ENCODE measurements around the gene PLGLB2. TPM values are rescaled to one million over a fixed set of nuclear protein-coding genes. Genes with fewer than 3 reads are reported as not detected.
"Not testable (repeated sequence)": the region's sequence is repeated elsewhere in the genome, so short reads cannot be mapped to it uniquely, and the experiment has no call there.

PLGLB2 gene
- 1.8 TPM for total RNA-seq
- long read RNA-seq, partial matches to known transcripts = 0 of 1 reads
- long read RNA-seq, other reads (novel, unspliced or antisense) = 0 of 1 reads

DNA sequence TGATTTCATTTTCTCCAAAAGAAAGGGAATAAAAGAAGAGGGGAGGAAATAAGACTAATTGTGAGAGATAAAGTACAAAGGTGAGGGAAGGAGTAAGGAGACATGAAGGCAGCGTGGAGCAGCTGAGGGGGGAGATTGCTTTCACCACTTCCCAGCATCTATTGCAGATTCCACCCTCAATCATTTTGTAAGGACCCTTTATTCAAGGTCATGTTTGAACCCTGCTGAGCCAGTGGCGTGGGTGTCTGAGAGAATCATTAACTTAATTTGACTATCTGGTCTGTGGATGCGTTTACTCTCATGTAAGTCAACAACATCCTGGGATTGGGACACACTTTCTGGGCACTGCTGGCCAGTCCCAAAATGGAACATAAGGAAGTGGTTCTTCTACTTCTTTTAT is at the start of gene PLGLB2:
PLGLB2 (plus strand) TSS at position 297 of the 400 bp plus-strand sequence; CDS start at position 364, 67 bp downstream.
- H3K4me3 ChIP-seq; H3K4me1 ChIP-seq; intact Hi-C loops (cut with DNase I); H3K27me3 ChIP-seq (ENCODE audit: low read depth); H3K27ac ChIP-seq; H3K36me3 ChIP-seq; H3K9me3 ChIP-seq; ATAC-seq; DNase-seq: not testable (repeated sequence)

DNA sequence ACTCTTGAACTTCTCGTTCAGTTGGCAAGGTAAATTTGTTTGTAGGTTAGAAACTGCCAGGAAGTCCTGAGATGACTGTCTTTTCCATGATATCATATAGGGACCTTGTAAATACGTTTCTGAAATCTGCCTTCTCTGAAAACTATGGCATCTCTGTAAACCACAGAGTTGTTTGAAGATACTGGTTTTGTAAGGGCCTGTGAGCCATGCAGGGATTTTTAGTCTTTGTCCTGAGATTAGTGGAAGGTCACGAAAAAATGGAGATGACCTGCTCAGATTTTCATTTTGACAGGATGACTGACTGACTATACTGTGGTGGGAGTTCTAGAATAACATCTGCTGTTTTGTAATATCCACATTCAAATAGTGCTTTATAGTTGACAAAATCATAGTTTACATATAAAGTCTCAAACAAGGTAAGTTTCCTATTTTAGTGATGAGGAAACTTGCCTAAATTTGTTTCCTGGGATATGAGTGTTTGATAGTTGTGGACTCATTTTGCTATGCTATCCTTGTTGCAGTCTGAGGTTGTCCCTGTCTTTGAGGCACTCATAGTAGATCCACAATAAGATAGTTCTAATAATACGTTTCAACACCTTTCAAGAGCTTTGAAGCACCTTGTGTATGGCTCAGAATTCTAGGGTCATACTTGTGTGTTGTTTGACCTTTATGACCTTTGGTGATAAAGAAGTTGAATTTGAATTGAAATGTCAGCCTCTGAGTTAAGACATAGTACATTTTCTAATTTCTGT is 43.1 kb upstream of the PLGLB2 start:
- ATAC-seq; H3K9me3 ChIP-seq; H3K27ac ChIP-seq; H3K36me3 ChIP-seq; H3K4me3 ChIP-seq; H3K27me3 ChIP-seq (ENCODE audit: low read depth); H3K4me1 ChIP-seq; intact Hi-C loops (cut with DNase I); DNase-seq: not testable (repeated sequence)

DNA sequence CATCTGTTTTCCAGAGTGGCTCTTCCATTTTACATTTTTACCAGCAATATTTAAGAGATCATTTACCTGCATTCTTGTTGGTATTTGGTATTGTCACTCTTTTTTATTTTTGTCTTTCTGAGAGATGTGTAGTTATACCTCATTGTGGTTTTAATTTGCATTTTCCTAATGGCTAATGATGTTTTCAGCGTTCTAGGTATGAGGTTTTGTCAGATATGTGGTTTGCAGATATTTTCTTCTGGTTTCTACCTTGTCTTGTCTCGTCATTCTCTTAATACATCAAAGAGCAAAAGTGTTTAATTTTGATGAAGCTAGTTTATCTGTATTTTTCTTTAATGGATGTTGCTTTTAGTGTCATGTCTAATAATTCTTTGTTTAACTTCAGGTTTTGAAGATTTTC is 39.5 kb upstream of the PLGLB2 start:
- H3K4me1 ChIP-seq; DNase-seq; H3K36me3 ChIP-seq; H3K27ac ChIP-seq; ATAC-seq; intact Hi-C loops (cut with DNase I); H3K9me3 ChIP-seq; H3K4me3 ChIP-seq; H3K27me3 ChIP-seq (ENCODE audit: low read depth): not testable (repeated sequence)

DNA sequence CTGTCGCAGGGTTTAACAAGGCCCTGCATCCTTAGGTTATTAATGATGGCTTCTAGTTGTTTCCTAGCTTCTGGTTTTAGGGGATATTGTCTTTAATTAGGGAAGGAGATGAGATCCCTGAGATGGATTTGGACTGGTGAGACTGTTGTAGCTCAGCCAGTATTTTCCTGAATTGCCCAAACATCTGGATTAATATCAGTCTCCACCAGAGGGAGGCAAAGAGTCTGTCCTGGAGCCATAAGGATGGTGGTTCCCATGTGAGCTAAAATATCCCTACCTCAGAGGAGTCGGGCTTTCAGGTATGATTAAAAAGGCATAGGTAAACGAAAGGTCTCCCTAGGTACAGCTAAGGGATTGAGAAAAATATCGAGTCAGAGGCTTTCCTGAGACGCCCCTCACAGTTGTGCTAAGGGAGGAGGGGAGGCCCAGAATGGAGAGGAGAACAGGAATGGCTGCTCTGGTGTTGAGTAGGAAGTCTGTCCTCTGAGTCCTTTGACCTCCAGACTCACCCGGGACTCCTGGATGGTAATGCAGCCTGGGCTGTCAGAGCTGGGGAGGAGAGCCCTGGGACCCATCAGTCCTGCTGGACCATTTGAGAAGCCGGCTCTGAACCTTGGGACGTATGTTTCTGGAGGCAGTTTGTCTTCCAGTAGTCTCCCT is 19.8 kb upstream of the PLGLB2 start:
- H3K36me3 ChIP-seq; H3K27me3 ChIP-seq (ENCODE audit: low read depth); H3K9me3 ChIP-seq; H3K4me3 ChIP-seq; DNase-seq; H3K27ac ChIP-seq; intact Hi-C loops (cut with DNase I); H3K4me1 ChIP-seq: not testable (repeated sequence)
- ATAC-seq = peak; percentile 62 to 68

DNA sequence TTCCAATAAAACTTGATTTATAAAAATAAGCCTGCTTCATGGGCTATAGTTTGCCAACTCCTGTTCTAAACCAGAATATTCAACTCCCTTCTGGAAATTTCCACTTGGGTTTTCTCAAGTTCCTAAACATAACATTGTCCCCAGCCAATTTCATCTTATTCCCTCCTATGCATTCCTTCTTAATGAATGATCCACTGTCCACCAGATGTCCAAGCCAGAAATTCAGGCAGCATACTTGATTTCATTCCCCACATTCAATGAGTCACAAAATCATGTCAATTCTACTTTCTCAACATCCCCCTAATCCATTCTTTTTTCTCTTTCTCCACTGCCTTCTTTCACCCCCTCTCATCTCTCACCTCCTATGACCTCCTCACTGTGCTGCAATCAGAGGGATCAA is 7.0 kb upstream of the PLGLB2 start:
- H3K27ac ChIP-seq; H3K9me3 ChIP-seq; ATAC-seq; intact Hi-C loops (cut with DNase I); DNase-seq; H3K36me3 ChIP-seq; H3K4me1 ChIP-seq; H3K27me3 ChIP-seq (ENCODE audit: low read depth); H3K4me3 ChIP-seq: not testable (repeated sequence)

DNA sequence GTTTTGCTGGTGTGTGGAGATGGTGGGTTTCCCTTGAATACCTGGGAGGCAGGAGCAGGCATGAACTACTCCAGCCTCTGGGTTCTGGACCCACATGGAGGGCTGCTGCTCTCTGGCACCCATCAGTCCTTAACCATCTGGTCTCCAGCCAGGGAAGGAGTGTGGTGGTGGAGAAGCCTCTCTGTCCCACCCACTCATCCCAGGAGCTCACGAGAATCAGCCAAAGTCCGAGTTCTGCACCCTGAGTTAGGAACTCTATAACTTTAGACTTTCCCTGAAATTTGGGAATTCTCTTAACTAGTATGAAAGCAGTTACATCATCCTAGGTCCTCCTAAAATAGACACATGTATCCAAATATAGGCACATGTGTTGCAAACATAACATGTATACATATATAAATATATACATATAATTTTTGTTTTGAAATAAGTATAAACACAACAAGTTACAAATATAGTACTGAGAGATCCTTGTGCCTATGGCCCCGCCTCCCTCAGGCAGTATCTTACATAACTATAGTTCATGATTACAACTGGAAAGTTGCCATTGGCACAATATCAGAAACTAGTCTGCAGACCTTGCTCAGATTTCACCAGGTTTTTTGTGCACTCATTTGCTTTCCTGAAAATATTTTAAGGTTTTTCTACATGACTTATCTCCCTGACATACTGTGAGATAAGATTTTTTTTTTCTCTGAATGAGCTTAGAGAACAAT is 5.3 kb upstream of the PLGLB2 start:
- DNase-seq; H3K9me3 ChIP-seq; H3K4me1 ChIP-seq; H3K4me3 ChIP-seq; H3K36me3 ChIP-seq; intact Hi-C loops (cut with DNase I); H3K27ac ChIP-seq; H3K27me3 ChIP-seq (ENCODE audit: low read depth): not testable (repeated sequence)
- ATAC-seq = peak; percentile 37 to 77

DNA sequence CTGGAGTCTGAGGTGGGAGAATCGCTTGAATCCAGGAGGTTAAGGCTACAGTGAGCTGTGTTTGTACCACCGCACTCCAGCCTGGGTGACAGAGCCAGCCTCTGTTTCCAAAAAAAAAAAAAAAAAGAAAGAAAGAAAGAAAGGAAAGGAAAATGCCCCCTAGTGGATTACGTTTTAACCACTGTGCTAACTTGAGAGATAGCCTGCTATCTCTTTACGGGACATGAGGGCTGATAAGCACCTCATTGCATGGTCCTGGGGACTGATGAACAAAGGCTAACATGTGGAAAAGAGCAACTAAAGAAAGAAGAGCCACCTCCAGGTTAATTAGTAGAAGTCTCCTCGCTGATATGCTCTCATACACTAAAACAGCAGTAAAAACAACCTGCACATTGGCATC is 4.2 kb upstream of the PLGLB2 start:
- intact Hi-C loops (cut with DNase I); ATAC-seq: not testable (repeated sequence)

DNA sequence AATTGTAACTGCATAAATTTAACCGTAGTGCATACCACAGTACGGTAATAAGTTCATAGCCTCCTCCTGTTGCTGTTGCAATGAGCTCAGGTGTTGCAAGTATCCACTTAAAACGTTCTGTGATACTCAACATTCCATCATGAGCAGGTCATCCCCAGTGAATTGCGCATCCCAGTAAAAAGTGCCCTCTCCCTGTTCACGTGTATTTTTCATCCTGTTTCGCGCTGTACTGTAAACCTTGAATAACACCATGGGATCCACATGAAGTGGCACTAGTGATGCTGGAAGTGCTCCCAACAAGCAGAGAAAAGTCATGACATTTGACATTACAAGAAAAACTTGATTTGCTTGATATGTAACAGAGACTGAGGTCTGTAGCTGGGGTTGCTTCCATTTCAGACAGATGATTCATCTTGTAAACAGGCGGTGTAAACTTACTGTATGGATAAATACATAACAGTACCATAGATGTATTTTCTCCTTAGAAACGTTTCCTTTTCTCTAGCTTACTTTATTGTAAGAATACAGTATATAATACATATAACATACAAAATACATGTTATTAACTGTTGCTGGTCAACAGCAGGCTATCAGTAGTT is 2.4 kb upstream of the PLGLB2 start:
- H3K4me1 ChIP-seq; H3K9me3 ChIP-seq; H3K27me3 ChIP-seq (ENCODE audit: low read depth); H3K36me3 ChIP-seq; intact Hi-C loops (cut with DNase I); H3K4me3 ChIP-seq; DNase-seq; H3K27ac ChIP-seq: not testable (repeated sequence)
- peak in 1 of 2 donors; percentile 65 for ATAC-seq

More for the DNA sequence above, 4.2 kb upstream of the PLGLB2 start:
- DNase-seq; H3K4me3 ChIP-seq; H3K27ac ChIP-seq; H3K4me1 ChIP-seq; H3K27me3 ChIP-seq (ENCODE audit: low read depth); H3K9me3 ChIP-seq; H3K36me3 ChIP-seq: not testable (repeated sequence)

DNA sequence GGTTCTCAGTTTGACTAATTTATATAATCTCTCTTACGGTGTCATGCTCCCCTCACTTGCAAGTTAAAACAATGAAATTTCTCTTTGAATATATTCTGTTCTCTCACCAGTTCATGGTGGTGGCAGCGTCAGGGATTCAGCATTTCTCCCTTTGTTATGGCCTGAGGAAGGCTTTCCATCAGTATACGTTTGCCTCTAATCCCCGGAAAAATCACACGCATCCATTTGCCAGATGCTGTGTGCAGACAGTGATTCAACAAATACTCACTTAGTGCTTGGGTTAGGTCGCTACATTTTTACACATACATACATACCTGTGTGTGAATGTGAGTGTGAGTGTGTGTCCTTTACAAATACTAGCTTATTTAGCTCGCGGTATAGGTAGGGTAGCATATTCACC is 637 bp downstream of the PLGLB2 start:
- intact Hi-C loops (cut with DNase I); H3K27me3 ChIP-seq (ENCODE audit: low read depth); H3K27ac ChIP-seq; H3K9me3 ChIP-seq; H3K4me1 ChIP-seq; H3K36me3 ChIP-seq; H3K4me3 ChIP-seq; DNase-seq; ATAC-seq: not testable (repeated sequence)

DNA sequence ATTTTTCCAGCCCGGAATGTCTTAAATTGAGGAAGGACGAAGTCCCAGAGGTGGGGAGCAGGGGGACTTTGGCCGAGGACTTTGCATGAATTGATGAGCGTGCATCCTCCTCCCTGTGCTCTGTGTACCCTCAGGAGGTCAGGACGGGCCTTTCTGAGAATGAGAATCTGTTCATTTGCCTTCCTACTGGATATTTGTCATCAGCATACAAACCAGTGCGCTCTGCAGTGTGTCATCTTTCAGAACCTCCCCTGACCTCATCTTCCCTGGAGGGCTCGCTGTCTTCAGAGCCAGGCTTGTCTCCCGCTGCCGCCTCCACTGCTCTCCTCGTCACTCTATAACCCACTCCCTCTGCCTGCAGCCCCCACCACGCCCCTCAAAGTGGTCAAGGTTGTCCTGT is 2.7 kb downstream of the PLGLB2 start:
- H3K36me3 ChIP-seq; H3K27ac ChIP-seq; H3K9me3 ChIP-seq; intact Hi-C loops (cut with DNase I); H3K4me3 ChIP-seq; H3K27me3 ChIP-seq (ENCODE audit: low read depth); H3K4me1 ChIP-seq; DNase-seq: not testable (repeated sequence)
- ATAC-seq = peak in 1 of 2 donors; percentile 32

DNA sequence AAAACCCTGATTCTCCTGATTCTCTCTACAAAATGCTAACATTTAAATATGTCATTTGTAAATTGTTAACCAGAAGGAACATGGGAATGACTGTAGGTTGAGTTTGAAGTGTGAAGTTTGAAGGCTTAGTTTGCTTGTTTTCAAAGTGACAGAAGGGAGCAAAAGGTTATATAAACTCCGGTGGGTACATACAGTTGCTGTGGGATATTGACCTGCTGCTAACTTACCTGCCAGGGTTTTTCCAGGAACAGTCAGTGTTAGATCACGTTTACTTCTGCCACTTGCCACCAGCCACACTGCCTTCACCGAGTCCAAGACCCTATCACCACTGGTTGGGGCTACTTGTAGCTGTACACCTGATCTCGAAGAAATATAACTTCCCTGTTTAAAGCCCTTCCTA is 6.9 kb downstream of the PLGLB2 start:
- intact Hi-C loops (cut with DNase I); H3K9me3 ChIP-seq; H3K4me3 ChIP-seq; H3K4me1 ChIP-seq; DNase-seq; H3K36me3 ChIP-seq; H3K27me3 ChIP-seq (ENCODE audit: low read depth); H3K27ac ChIP-seq: not testable (repeated sequence)
- ATAC-seq = peak in 1 of 2 donors; percentile 61

Data from lower lobe of right lung (tissue), 2 donors.